GM12878 (cell line): ENCODE results near the gene DIS3L2. TPM values are rescaled to one million over a fixed set of nuclear protein-coding genes. Genes with fewer than 3 reads are reported as not detected.

ENCODE experiments used
- ATAC-seq: fragments of 200-7000 bp; cut with Tn5 transposase; 3 replicates; pipeline ENCODE4 v1.9.1; 2020; ENCODE audit warnings: mild to moderate bottlenecking, moderate library complexity
- BruUV-seq: library from RNA; stranded (reverse); fragments of 400-500 nt; replicated peaks from 2 replicates; lab custom pipeline; 2021; lab: Mats Ljungman, UMichigan
- CTCF ChIA-PET: fragments of 300-600 bp; sonication (Branson Sonifier 250); formaldehyde crosslinking; extraction: SDS; loops from one replicate; lab custom pipeline; 2021; ENCODE audit warnings: inconsistent platforms; lab: Yijun Ruan, JAX
- POLR2A ChIA-PET: fragments of 350-600 bp; formaldehyde crosslinking; extraction: SDS; loops from one replicate; lab custom pipeline; 2021; ENCODE audit warnings: inconsistent platforms; lab: Charles Lee
- RAD21 ChIA-PET: fragments of 300-600 bp; sonication (Branson Sonifier 250); formaldehyde crosslinking; loops from one replicate; lab custom pipeline; 2023; ENCODE audit warnings: antibody characterized with exemption; ENCODE audit not compliant: unreplicated experiment; lab: Charles Lee
- SMC1A ChIA-PET: fragments of 300-600 bp; sonication (Branson Sonifier 250); formaldehyde crosslinking; loops from one replicate; lab custom pipeline; 2023; ENCODE audit not compliant: unreplicated experiment, uncharacterized antibody; lab: Charles Lee
- DNase-seq: peaks from one replicate; pipeline ENCODE4 v3.0.0-alpha.2; 2011; ENCODE audit warnings: low read depth, low spot score
- FAIRE-seq: peaks from 3 replicates; lab custom pipeline; 2011; peaks lifted over from hg19 to GRCh38; lab: Jason Lieb, UNC
- H2AFZ ChIP-seq: 2 replicates; pipeline ENCODE4 v1.6.0; 2011; ENCODE audit warnings: low read depth, low read length, control low read depth; ENCODE audit not compliant: control insufficient read depth
- H3K27ac ChIP-seq: 2 replicates; pipeline ENCODE4 v1.5.1; 2011; ENCODE audit warnings: control low read depth; ENCODE audit not compliant: control insufficient read depth, insufficient read depth
- H3K27me3 ChIP-seq, 2 experiments: replicated peaks in 1 of 2; 2 replicates each; pipeline versions ENCODE4 v1.6.0 to v1.6.1; 2011; ENCODE audit warnings: low read length in 1 of 2; ENCODE audit not compliant: control insufficient read depth in 2 of 2, insufficient read depth in 2 of 2
- H3K36me3 ChIP-seq, 2 experiments: 2 replicates each; pipeline ENCODE4 v1.5.1; 2011; ENCODE audit warnings: low read length in 1 of 2; ENCODE audit not compliant: control insufficient read depth in 2 of 2, insufficient read depth in 2 of 2
- H3K4me1 ChIP-seq: 2 replicates; pipeline ENCODE4 v1.6.1; 2011; ENCODE audit warnings: mild to moderate bottlenecking, low read length, moderate library complexity, mixed read lengths; ENCODE audit not compliant: control insufficient read depth, insufficient read depth
- H3K4me2 ChIP-seq: 2 replicates; pipeline ENCODE4 v1.6.0; 2011; ENCODE audit warnings: control low read depth; ENCODE audit not compliant: control insufficient read depth, insufficient read depth
- H3K4me3 ChIP-seq: fragments of 200-600 bp; sonication (generic); 2 replicates; pipeline ENCODE4 v1.5.1; 2016
- H3K79me2 ChIP-seq: 2 replicates; pipeline ENCODE4 v1.6.0; 2011; ENCODE audit warnings: low read length; ENCODE audit not compliant: control insufficient read depth, insufficient read depth
- H3K9ac ChIP-seq: 2 replicates; pipeline ENCODE4 v1.8.0; 2011; ENCODE audit warnings: low read length, control low read depth, mixed read lengths; ENCODE audit not compliant: control insufficient read depth, insufficient read depth
- H3K9me3 ChIP-seq: replicated peaks from 3 replicates; pipeline ENCODE4 v1.5.1; 2011; ENCODE audit warnings: mild to moderate bottlenecking, low read length; ENCODE audit not compliant: control insufficient read depth, insufficient read depth
- H4K20me1 ChIP-seq: 2 replicates; pipeline ENCODE4 v1.6.0; 2011; ENCODE audit not compliant: control insufficient read depth, insufficient read depth
- BHLHE40 ChIP-seq, 2 experiments: fragments of 450-650 bp in 1 of 2; IDR thresholded peaks; 2 replicates each; pipeline ENCODE4 v1.6.1; 2011 to 2017; ENCODE audit warnings: low read depth in 2 of 2, borderline replicate concordance in 1 of 2, improper control_type of control experiment in 1 of 2, low read length in 1 of 2, mild to moderate bottlenecking in 1 of 2
- CREB1 ChIP-seq: IDR thresholded peaks from 2 replicates; pipeline ENCODE4 v1.6.1; 2012; ENCODE audit warnings: low read depth, mild to moderate bottlenecking, inconsistent platforms
- EGR1 ChIP-seq, 2 experiments: IDR thresholded peaks; 1 replicate in 1 of 2; 2 replicates in 1 of 2; pipeline ENCODE4 v1.6.1; 2011 to 2012; ENCODE audit warnings: low read depth in 2 of 2, low read length in 2 of 2, borderline replicate concordance in 1 of 2, mild to moderate bottlenecking in 1 of 2, moderate library complexity in 1 of 2
- JUNB ChIP-seq: IDR thresholded peaks from 2 replicates; pipeline ENCODE4 v1.6.1; 2016; ENCODE audit warnings: antibody characterized with exemption, mild to moderate bottlenecking
- KAT2A ChIP-seq: conservative IDR thresholded peaks from 2 replicates; pipeline ENCODE4 v1.6.1; 2011; ENCODE audit warnings: low read depth, low read length; ENCODE audit not compliant: control insufficient read depth
- WGBS: methylation state at CpG from one replicate; pipeline ENCODE4 v1.1.6; 2016; ENCODE audit warnings: low lambda C conversion rate; ENCODE audit not compliant: insufficient replicate concordance, insufficient coverage; ENCODE audit errors: missing lambda C conversion rate; 5-methylcytosine and 5-hydroxymethylcytosine counted together
- in situ Hi-C: fragments of 300-500 bp; cut with MboI; formaldehyde crosslinking; loops from 9 replicates; pipeline ENCODE4 v1.14.3; 2018; ENCODE audit warnings: mixed read lengths
- intact Hi-C: fragments of 100-400 bp; cut with micrococcal nuclease; formaldehyde crosslinking; loops from one replicate; pipeline ENCODE4 v1.14.2; 2022; ENCODE audit not compliant: unreplicated experiment
- polyA plus RNA-seq, 11 experiments: library from polyadenylated mRNA; depleted of rRNA in 4 of 11; unstranded in 6 of 11; stranded (reverse) in 5 of 11; fragments of >200 nt; fragmentation: Nextera tagmentation in 4 of 11; fragmentation: Illumina TruSeq in 1 of 11; extraction: Ambion mirVana in 4 of 11; extraction: Trizol in 1 of 11; gene quantifications; 1 replicate in 1 of 11; 2 replicates in 10 of 11; pipeline versions ENCODE4 v1.2.1 to v1.2.3, GENCODE V29; 2011 to 2016; ENCODE audit warnings: inconsistent platforms in 2 of 11, missing spikeins in 2 of 11, low read depth in 1 of 11
- total RNA-seq, 4 experiments: library from RNA; depleted of rRNA in 3 of 4; stranded (reverse); fragments of >200 nt in 3 of 4; fragmentation: Illumina TruSeq in 1 of 4; extraction: Trizol in 1 of 4; gene quantifications; 2 replicates each; pipeline versions ENCODE4 v1.2.1 to v1.2.3, GENCODE V29; 2013 to 2021
- TF ChIP-seq, protein P1 (sequence below): fragments of 450-650 bp; IDR thresholded peaks from 2 replicates; pipeline ENCODE4 v1.6.1; 2016; ENCODE audit warnings: mild to moderate bottlenecking, moderate library complexity, borderline replicate concordance
- TF ChIP-seq, protein P2 (sequence below): IDR thresholded peaks from 2 replicates; pipeline ENCODE4 v1.6.1; 2012; ENCODE audit warnings: mild to moderate bottlenecking, low read depth, low read length

DIS3L2 gene
- total and polyA plus RNA-seq, 10 of the 15 experiments (the other 5 are each of a cell fraction or from before 2014, with no cell fraction given), result 3.5 to 27.1 (median 16.0) TPM

DNA sequence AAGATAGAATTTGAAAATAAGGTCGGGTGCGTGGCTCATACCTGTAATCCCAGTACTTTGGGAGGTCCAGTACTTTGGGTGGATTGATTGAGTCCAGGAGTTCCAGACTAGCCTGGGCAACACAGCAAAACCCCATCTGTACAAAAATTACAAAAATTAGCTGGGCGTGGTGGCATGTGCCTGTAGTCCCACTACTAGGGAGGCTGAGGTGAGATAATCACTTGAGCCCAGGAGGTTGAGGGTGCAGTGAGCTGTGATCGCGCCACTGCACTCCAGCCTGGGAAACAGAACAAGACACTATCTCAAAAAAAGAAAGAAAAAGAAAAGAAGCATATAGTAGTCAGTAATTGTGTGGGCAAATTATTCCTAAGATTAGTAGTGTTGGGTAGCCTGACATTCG is 222.8 kb downstream of the DIS3L2 start:
- Histone ChIP-seq H3K79me2 (no peaks in the 10 kb centered on the region), H3K27me3 (no peaks in the 10 kb centered on the region), H4K20me1 (no peaks in the 10 kb centered on the region), H3K9me3 (no peaks in the 10 kb centered on the region; the same call in 2 of the 3 replicates), H3K9ac (no peak overlapping the region), H3K4me2 (no peak overlapping the region), H3K4me3 (no peak overlapping the region), H3K36me3 (no peaks in the 10 kb centered on the region), H2AFZ (no peak overlapping the region), H3K4me1 (no peaks in the 10 kb centered on the region), H3K27ac (no peak overlapping the region)
- RAD21 ChIA-PET, result no interaction called here
- SMC1A ChIA-PET, result no interaction called here
- POLR2A ChIA-PET, result no interaction called here
- TF ChIP-seq, protein P1, sequence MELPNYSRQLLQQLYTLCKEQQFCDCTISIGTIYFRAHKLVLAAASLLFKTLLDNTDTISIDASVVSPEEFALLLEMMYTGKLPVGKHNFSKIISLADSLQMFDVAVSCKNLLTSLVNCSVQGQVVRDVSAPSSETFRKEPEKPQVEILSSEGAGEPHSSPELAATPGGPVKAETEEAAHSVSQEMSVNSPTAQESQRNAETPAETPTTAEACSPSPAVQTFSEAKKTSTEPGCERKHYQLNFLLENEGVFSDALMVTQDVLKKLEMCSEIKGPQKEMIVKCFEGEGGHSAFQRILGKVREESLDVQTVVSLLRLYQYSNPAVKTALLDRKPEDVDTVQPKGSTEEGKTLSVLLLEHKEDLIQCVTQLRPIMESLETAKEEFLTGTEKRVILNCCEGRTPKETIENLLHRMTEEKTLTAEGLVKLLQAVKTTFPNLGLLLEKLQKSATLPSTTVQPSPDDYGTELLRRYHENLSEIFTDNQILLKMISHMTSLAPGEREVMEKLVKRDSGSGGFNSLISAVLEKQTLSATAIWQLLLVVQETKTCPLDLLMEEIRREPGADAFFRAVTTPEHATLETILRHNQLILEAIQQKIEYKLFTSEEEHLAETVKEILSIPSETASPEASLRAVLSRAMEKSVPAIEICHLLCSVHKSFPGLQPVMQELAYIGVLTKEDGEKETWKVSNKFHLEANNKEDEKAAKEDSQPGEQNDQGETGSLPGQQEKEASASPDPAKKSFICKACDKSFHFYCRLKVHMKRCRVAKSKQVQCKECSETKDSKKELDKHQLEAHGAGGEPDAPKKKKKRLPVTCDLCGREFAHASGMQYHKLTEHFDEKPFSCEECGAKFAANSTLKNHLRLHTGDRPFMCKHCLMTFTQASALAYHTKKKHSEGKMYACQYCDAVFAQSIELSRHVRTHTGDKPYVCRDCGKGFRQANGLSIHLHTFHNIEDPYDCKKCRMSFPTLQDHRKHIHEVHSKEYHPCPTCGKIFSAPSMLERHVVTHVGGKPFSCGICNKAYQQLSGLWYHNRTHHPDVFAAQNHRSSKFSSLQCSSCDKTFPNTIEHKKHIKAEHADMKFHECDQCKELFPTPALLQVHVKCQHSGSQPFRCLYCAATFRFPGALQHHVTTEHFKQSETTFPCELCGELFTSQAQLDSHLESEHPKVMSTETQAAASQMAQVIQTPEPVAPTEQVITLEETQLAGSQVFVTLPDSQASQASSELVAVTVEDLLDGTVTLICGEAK, result no peak
- TF ChIP-seq BHLHE40 (IDR thresholded peaks at IDR 0.05; ENCODE audit: borderline replicate concordance in 1 of 2, low read depth in 2 of 2, low read length in 1 of 2) (no peak), EGR1 (IDR thresholded peaks at IDR 0.05; ENCODE audit: borderline replicate concordance in 1 of 2, low read depth in 2 of 2, low read length in 2 of 2) (no peak), CREB1 (no peak), KAT2A (no peak), JUNB (no peak)
- TF ChIP-seq, protein P2, sequence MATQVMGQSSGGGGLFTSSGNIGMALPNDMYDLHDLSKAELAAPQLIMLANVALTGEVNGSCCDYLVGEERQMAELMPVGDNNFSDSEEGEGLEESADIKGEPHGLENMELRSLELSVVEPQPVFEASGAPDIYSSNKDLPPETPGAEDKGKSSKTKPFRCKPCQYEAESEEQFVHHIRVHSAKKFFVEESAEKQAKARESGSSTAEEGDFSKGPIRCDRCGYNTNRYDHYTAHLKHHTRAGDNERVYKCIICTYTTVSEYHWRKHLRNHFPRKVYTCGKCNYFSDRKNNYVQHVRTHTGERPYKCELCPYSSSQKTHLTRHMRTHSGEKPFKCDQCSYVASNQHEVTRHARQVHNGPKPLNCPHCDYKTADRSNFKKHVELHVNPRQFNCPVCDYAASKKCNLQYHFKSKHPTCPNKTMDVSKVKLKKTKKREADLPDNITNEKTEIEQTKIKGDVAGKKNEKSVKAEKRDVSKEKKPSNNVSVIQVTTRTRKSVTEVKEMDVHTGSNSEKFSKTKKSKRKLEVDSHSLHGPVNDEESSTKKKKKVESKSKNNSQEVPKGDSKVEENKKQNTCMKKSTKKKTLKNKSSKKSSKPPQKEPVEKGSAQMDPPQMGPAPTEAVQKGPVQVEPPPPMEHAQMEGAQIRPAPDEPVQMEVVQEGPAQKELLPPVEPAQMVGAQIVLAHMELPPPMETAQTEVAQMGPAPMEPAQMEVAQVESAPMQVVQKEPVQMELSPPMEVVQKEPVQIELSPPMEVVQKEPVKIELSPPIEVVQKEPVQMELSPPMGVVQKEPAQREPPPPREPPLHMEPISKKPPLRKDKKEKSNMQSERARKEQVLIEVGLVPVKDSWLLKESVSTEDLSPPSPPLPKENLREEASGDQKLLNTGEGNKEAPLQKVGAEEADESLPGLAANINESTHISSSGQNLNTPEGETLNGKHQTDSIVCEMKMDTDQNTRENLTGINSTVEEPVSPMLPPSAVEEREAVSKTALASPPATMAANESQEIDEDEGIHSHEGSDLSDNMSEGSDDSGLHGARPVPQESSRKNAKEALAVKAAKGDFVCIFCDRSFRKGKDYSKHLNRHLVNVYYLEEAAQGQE, result no peak
- no TSS peak for BruUV-seq
- intact Hi-C loops (no loop called here), in situ Hi-C loops (no loop called here)
- over 99% methylated on average over 6 of the region's 6 CpGs for WGBS
- FAIRE-seq, result no peak
- ATAC-seq, result no peak
- CTCF ChIA-PET, result no interaction called here
- no peak for DNase-seq
